GM12873 (cell line): ENCODE data around the gene DLL1.

Experiments
- CTCF ChIP-seq: IDR thresholded peaks from 2 replicates; pipeline ENCODE4 v1.5.1; 2012; ENCODE audit warnings: low read depth, mild to moderate bottlenecking, moderate library complexity, low read length, control low read depth; ENCODE audit not compliant: insufficient read depth; ENCODE audit errors: missing control alignments

DLL1 gene

DNA sequence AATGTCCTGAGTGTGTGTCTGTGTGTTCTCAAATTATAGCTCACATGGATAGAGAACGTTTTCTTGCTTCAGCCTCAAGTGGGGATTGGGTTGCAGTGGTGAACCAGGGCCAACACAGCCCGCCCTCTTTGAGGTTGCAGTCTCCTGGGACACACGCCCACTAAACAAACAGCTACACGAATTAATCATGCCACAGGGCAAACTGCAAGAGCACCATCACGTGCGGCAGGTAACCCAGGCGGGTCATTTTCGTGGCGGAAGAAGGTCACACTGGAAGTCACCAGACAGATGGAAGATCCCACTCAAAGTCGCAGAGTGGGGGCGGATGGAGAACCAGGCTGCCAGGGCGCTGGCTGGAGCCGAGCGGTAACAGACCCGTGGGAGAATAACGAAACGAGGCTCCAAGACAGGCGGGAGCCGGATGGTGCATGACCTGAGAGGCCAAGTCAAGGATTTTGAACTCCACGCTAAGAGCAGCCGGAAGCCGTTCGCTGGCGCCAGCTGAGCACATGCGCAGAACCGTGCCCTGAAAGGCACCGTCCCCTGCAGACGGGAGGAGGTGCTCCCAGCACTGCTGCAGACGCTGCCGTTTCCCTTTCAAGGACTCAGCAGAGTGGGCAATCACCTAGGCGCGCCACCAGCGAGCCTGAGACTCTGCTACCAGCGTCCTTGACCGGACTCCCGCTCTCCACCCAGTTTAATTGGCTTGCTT lies 10.7 kb downstream of the DLL1 start:
- TF ChIP-seq CTCF = no peak

DNA sequence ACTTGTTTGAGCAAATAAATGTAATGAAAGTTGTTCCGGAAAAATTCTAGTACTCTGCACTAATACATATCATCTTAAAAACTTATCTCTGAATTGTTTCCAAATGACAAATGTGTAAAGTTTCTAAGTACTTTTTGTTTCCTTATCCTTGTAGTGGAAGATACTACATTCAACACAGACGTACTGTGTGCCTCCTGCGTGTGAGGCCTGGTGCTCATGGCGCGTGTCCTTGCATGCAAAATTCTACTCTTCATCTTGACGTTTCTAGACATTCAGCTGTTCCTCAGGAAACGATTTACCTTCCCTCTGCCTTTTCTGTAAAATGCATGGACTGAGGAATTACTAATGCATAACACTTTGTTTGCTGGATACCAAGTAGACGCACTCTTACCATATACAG lies 11.5 kb downstream of the DLL1 start:
- TF ChIP-seq CTCF = no peak

DNA sequence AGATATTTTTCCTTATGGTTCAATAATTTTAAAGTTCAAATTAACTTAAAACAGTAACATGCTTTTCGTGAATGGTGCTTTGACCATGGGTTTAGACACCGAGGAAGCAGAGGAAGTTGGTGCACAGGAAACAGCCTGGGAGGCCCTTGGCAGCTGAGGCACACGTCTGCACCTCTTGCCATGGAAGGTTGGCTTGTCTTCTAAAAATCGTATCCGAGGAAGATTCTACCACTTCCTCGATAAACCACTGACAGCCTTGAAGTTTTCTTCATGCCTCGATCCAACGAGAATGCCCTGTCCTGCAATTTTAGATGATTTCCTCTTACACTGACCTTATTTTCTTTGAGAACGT lies 12.2 kb downstream of the DLL1 start:
- no peak for TF ChIP-seq CTCF

- no peak for TF ChIP-seq CTCF
These were observed 12.8 kb downstream of the DLL1 start for GRCh38 chr6:170277893-170278742.

GRCh38 chr6:170276369-170277057 lies 14.4 kb downstream of the DLL1 start:
- no peak for TF ChIP-seq CTCF

- no peak for TF ChIP-seq CTCF
These were observed 15.9 kb downstream of the DLL1 start for GRCh38 chr6:170274713-170275560.
